HFFc6 (cell line): Measurements from ENCODE around the gene GMCL2. TPM values are rescaled to one million over a fixed set of nuclear protein-coding genes. Genes with fewer than 3 reads are reported as not detected.

Source experiments
- DNase-seq: peaks from one replicate; pipeline ENCODE4 v3.0.0-alpha.2; 2018
- H3K27ac Mint-ChIP-seq: 2 replicates; pipeline ENCODE4 v1.8.0; 2020; ENCODE audit warnings: mild to moderate bottlenecking, mixed read lengths
- H3K27me3 Mint-ChIP-seq: 2 replicates; pipeline ENCODE4 v1.8.0; 2021; ENCODE audit warnings: mild to moderate bottlenecking, moderate library complexity, mixed read lengths; ENCODE audit not compliant: insufficient read depth
- H3K36me3 Mint-ChIP-seq: 2 replicates; pipeline ENCODE4 v1.8.0; 2021; ENCODE audit warnings: low read depth, mixed read lengths
- H3K4me1 Mint-ChIP-seq: 2 replicates; pipeline ENCODE4 v1.8.0; 2020; ENCODE audit warnings: low read depth, mixed read lengths
- H3K4me3 Mint-ChIP-seq: 2 replicates; pipeline ENCODE4 v1.8.0; 2020; ENCODE audit warnings: mild to moderate bottlenecking, moderate library complexity, mixed read lengths
- H3K9me3 Mint-ChIP-seq: 2 replicates; pipeline ENCODE4 v1.8.0; 2020; ENCODE audit warnings: mild to moderate bottlenecking, mixed read lengths
- total RNA-seq, 6 experiments: library from RNA; stranded (reverse); fragmentation: NEBNext Ultra II Directional; extraction: Animal tissue kit (Norgen Biotek cat#: 25700); gene quantifications; 2 replicates in 1 of 6; 3 replicates in 5 of 6; pipeline ENCODE4 v1.2.3, GENCODE V29; 2021
- TF ChIP-seq, protein P1 (sequence below): fragments of 200-600 bp; sonication (generic); IDR thresholded peaks from 2 replicates; pipeline ENCODE4 v1.5.0; 2021; ENCODE audit warnings: antibody characterized with exemption, mild to moderate bottlenecking

Gene GMCL2
- total RNA-seq, 6 experiments from 2014 or later: not detected

DNA sequence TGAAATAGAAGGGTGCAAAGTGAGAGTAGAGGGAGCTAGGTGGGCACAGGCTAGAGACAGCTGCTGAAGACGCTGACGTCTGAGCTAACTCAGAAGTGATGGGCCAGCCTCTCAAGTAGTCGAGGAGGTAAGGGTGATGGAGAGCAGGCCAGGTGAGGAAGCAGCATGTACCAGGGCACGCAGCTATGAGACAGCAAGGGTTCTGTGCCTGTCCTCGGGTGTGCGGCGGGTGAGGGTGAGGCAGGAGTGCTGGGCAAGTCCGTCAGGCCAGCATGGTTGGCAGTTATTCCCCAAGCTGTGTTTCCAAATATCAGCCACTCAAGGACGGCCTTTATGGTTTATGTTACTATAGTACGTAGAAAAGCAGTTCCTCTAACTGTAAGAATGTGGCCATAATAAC, 50.2 kb downstream of the GMCL2 start:
- no peaks in the 10 kb centered on the region; the same call in 1 of the 2 replicates for H3K27me3 Mint-ChIP-seq
- H3K4me1 Mint-ChIP-seq: peaks cover 1% of the 10 kb centered on the region
- H3K36me3 Mint-ChIP-seq: peaks cover 16% of the 10 kb centered on the region; the same call in 1 of the 2 replicates
- H3K9me3 Mint-ChIP-seq: no peaks in the 10 kb centered on the region
- H3K27ac Mint-ChIP-seq: no peak overlapping the region
- H3K4me3 Mint-ChIP-seq: no peak overlapping the region
- TF ChIP-seq, protein P1, sequence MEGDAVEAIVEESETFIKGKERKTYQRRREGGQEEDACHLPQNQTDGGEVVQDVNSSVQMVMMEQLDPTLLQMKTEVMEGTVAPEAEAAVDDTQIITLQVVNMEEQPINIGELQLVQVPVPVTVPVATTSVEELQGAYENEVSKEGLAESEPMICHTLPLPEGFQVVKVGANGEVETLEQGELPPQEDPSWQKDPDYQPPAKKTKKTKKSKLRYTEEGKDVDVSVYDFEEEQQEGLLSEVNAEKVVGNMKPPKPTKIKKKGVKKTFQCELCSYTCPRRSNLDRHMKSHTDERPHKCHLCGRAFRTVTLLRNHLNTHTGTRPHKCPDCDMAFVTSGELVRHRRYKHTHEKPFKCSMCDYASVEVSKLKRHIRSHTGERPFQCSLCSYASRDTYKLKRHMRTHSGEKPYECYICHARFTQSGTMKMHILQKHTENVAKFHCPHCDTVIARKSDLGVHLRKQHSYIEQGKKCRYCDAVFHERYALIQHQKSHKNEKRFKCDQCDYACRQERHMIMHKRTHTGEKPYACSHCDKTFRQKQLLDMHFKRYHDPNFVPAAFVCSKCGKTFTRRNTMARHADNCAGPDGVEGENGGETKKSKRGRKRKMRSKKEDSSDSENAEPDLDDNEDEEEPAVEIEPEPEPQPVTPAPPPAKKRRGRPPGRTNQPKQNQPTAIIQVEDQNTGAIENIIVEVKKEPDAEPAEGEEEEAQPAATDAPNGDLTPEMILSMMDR: no peak
- DNase-seq: no peak

Other genes with a start within 250 kb of the GMCL2 start
- gene PROP1, start 191.1 kb downstream of the GMCL2 start, total RNA-seq: not detected
- under 1 TPM in 3 of 6 experiments, not detected in 3; 0.03 to 0.05 (median 0.05) TPM for gene N4BP3, start 73.8 kb downstream of the GMCL2 start, total RNA-seq
- 10 to 100 TPM; 18.2 to 23.3 (median 21.9) TPM for gene RMND5B, start 56.4 kb downstream of the GMCL2 start, total RNA-seq
- gene NHP2, start 33.5 kb downstream of the GMCL2 start, total RNA-seq: 100 to 1,000 TPM; 172 to 204 (median 184) TPM
- 100 to 1,000 TPM; 153 to 218 (median 197) TPM for gene HNRNPAB, start 17.2 kb upstream of the GMCL2 start, total RNA-seq
- gene PHYKPL, start 45.4 kb upstream of the GMCL2 start, total RNA-seq: 10 to 100 TPM; 18.7 to 25.6 (median 23.9) TPM